IPS-20b (cell line): ENCODE results near the gene POLR3A.

Experiments used
- H3K27ac ChIP-seq: one replicate; pipeline ENCODE4 v1.5.1; 2013; ENCODE audit warnings: low read length
- H3K27me3 ChIP-seq: 2 replicates; pipeline ENCODE4 v1.6.1; 2013; ENCODE audit warnings: mild to moderate bottlenecking, low read length, inconsistent platforms; ENCODE audit not compliant: insufficient read depth
- H3K36me3 ChIP-seq: 2 replicates; pipeline ENCODE4 v1.6.1; 2013; ENCODE audit warnings: low read depth, mild to moderate bottlenecking, inconsistent platforms, low read length, moderate library complexity; ENCODE audit not compliant: insufficient read depth
- H3K4me1 ChIP-seq: 2 replicates; pipeline ENCODE4 v1.6.1; 2013; ENCODE audit warnings: mild to moderate bottlenecking, control low read depth, inconsistent platforms, low read length, moderate library complexity; ENCODE audit not compliant: insufficient read depth
- H3K4me3 ChIP-seq: 2 replicates; pipeline ENCODE4 v1.5.1; 2013; ENCODE audit warnings: mild to moderate bottlenecking, low read length, inconsistent platforms
- H3K9ac ChIP-seq: 2 replicates; pipeline ENCODE4 v1.6.1; 2013; ENCODE audit warnings: low read depth, mild to moderate bottlenecking, inconsistent platforms, low read length, moderate library complexity
- H3K9me3 ChIP-seq: 2 replicates; pipeline ENCODE4 v1.6.1; 2013; ENCODE audit warnings: mild to moderate bottlenecking, low read depth, low read length, inconsistent platforms; ENCODE audit not compliant: insufficient read depth

POLR3A gene

GRCh38 chr10:77959887-77960455, 69.3 kb downstream of the POLR3A start:
- no peak overlapping the region for H3K4me3 ChIP-seq
- no peak overlapping the region for H3K9ac ChIP-seq
- H3K27me3 ChIP-seq = no peaks in the 10 kb centered on the region
- no peaks in the 10 kb centered on the region for H3K4me1 ChIP-seq
- peaks cover 11% of the 10 kb centered on the region for H3K9me3 ChIP-seq
- no peaks in the 10 kb centered on the region for H3K36me3 ChIP-seq
- no peak overlapping the region for H3K27ac ChIP-seq

DNA sequence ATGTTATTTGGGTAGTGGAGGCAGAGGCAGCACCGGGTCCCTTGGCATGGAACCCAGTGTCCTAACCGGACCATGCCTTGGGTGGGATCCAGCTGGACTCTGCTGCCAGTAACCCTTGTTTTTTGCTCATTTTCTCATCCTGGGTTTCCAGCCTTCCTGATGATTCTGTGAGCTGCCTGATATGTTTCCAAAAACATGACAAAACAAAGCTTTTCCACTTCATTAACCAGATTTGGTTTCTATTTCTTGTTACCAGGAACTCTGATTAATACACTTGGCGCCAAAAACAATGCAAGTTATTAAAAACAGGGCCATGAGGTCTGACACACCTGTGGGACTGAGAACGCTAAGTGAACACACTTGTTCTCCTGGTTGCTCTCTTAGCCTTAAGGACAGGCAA, 69.9 kb downstream of the POLR3A start:
- no peaks in the 10 kb centered on the region for H3K36me3 ChIP-seq
- no peak overlapping the region for H3K27ac ChIP-seq
- no peaks in the 10 kb centered on the region for H3K27me3 ChIP-seq
- H3K9ac ChIP-seq = no peak overlapping the region
- peaks cover 10% of the 10 kb centered on the region for H3K9me3 ChIP-seq
- no peak overlapping the region for H3K4me3 ChIP-seq
- H3K4me1 ChIP-seq = no peaks in the 10 kb centered on the region

DNA sequence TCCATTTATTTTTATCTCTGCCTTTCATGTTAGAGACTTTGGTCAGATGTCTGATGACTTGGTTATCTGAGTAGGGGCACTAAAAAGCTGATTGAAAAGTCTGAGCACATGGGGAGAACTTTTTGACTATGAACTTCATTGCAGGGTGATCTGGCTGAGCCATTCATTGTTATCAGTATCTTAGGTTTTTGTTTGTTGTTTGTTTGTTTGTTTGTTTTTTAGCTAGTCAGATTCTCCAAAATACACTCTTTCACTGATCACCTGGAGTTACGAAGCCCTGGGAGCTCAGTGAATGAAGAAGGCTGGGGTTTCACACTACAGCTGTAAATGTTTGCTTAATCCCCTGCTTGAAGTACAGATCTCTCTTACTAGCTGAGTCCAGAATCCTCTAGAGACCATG, 74.2 kb downstream of the POLR3A start:
- Histone ChIP-seq H3K27ac (no peak overlapping the region), H3K9me3 (peaks cover 9% of the 10 kb centered on the region), H3K27me3 (no peaks in the 10 kb centered on the region), H3K4me3 (no peak overlapping the region), H3K9ac (no peak overlapping the region), H3K36me3 (no peaks in the 10 kb centered on the region), H3K4me1 (no peaks in the 10 kb centered on the region)

GRCh38 chr10:77949167-77949566, 80.1 kb downstream of the POLR3A start:
- Histone ChIP-seq H3K4me1 (peaks cover 9% of the 10 kb centered on the region; the same call in 1 of the 2 replicates), H3K27ac (peak overlapping the region; percentile 44), H3K36me3 (no peaks in the 10 kb centered on the region), H3K27me3 (no peaks in the 10 kb centered on the region), H3K9me3 (peaks cover 9% of the 10 kb centered on the region), H3K9ac (peak overlapping the region; percentile 55; the same call in 1 of the 2 replicates), H3K4me3 (peak overlapping the region; percentile 27; the same call in 1 of the 2 replicates)

DNA sequence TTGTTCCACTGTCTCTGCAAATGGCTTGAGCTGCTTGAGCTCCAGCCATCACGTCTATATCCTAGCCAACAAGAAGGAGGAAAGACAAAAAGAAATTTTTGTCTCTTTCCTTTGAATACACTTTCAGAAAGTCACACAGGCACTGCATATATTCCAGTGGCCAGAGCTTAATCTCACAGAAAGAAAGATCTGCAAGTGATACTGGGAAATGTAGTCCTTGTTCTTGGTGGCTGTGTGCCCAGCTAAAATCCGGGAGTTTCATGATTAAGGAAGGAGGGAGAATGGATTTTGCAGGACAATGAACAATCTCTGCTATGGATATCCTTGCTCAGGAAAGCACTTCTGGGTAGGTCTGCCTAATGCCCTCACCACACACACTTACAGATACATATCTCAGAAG, 83.2 kb downstream of the POLR3A start:
- H3K9ac ChIP-seq = no peak overlapping the region
- H3K36me3 ChIP-seq = no peaks in the 10 kb centered on the region
- no peaks in the 10 kb centered on the region for H3K27me3 ChIP-seq
- H3K4me3 ChIP-seq = no peak overlapping the region
- H3K9me3 ChIP-seq = peaks cover 7% of the 10 kb centered on the region; the same call in 1 of the 2 replicates
- H3K4me1 ChIP-seq = peaks cover 9% of the 10 kb centered on the region; the same call in 1 of the 2 replicates
- H3K27ac ChIP-seq = no peak overlapping the region

DNA sequence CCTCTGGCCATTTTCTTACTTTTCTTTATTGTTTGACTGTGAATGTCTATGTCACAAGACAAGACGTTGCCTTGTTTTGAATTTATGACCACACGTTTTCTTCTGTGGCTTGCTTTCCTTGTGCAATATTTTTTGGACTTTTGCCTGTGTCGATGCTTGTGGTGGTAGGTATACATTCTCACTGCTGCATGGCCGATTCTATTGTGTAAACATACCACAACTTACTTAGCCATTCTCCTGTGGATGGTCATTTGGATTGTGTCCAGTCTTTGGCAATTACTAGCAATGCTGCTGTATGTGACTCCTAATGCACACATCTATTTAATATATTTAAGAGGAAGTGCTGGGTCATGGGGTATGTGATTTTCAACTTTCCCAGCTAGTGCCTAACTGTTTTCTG, 84.8 kb downstream of the POLR3A start:
- no peak overlapping the region for H3K4me3 ChIP-seq
- H3K27me3 ChIP-seq = no peaks in the 10 kb centered on the region
- no peak overlapping the region for H3K27ac ChIP-seq
- peaks cover 6% of the 10 kb centered on the region; the same call in 1 of the 2 replicates for H3K4me1 ChIP-seq
- no peaks in the 10 kb centered on the region for H3K36me3 ChIP-seq
- H3K9ac ChIP-seq = no peak overlapping the region
- H3K9me3 ChIP-seq = no peaks in the 10 kb centered on the region

DNA sequence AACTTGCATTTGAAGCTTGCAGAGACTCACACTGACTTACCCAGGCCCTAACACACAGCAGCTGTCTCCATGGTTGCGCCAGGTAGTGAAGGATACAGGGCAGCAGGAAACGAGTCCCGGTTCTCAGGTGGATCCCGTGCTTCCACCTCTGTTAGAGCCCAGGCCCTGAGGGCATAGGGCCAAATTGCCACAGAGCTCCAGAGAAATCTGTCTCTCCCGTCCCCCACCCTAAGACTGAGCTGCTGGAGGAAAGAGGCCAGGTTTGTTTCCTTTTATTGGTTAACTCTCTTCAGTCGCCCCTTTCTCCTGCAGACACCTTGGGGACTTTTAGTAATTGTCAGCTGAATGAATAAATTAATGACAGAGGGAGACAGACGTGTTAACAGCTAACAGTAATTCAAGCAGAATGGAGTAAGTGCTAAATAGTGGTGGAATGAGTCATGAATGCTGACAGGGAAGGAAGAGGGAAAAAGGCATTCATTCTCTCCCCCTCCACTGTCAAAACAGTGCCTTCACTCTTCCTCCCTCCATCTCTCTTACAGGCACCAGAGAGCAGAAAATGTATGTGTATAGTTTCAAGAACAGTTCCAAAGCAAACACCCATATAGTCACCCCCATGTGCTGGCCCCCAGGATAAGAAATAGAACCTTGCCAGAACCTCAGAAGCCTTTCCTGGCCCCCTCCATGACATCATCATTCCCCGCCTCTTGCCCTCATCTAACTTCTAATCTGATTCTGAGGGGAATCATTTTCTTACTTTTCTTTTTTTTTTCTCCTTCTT, 86.0 kb downstream of the POLR3A start:
- Histone ChIP-seq H3K9ac (peak overlapping the region; percentile 5; the same call in 1 of the 2 replicates), H3K4me1 (no peaks in the 10 kb centered on the region), H3K36me3 (no peaks in the 10 kb centered on the region), H3K4me3 (no peak overlapping the region), H3K9me3 (no peaks in the 10 kb centered on the region), H3K27ac (no peak overlapping the region), H3K27me3 (no peaks in the 10 kb centered on the region)

GRCh38 chr10:77941790-77942189, 87.5 kb downstream of the POLR3A start:
- H3K27me3 ChIP-seq = no peaks in the 10 kb centered on the region
- no peak overlapping the region for H3K9ac ChIP-seq
- no peak overlapping the region for H3K4me3 ChIP-seq
- no peaks in the 10 kb centered on the region for H3K4me1 ChIP-seq
- H3K9me3 ChIP-seq = no peaks in the 10 kb centered on the region
- H3K36me3 ChIP-seq = no peaks in the 10 kb centered on the region
- no peak overlapping the region for H3K27ac ChIP-seq

GRCh38 chr10:77940627-77941026, 88.7 kb downstream of the POLR3A start:
- H3K27me3 ChIP-seq = no peaks in the 10 kb centered on the region
- H3K4me1 ChIP-seq = no peaks in the 10 kb centered on the region
- no peaks in the 10 kb centered on the region for H3K9me3 ChIP-seq
- H3K9ac ChIP-seq = no peak overlapping the region
- no peak overlapping the region for H3K27ac ChIP-seq
- H3K4me3 ChIP-seq = no peak overlapping the region
- H3K36me3 ChIP-seq = no peaks in the 10 kb centered on the region

- Histone ChIP-seq H3K4me1 (no peaks in the 10 kb centered on the region), H3K36me3 (no peaks in the 10 kb centered on the region), H3K9me3 (no peaks in the 10 kb centered on the region), H3K27ac (no peak overlapping the region), H3K27me3 (no peaks in the 10 kb centered on the region), H3K9ac (no peak overlapping the region), H3K4me3 (no peak overlapping the region)
These were observed 89.1 kb downstream of the POLR3A start for GRCh38 chr10:77940225-77940624.

- Histone ChIP-seq H3K9ac (no peak overlapping the region), H3K4me3 (no peak overlapping the region), H3K27me3 (no peaks in the 10 kb centered on the region), H3K4me1 (no peaks in the 10 kb centered on the region), H3K9me3 (no peaks in the 10 kb centered on the region), H3K36me3 (no peaks in the 10 kb centered on the region), H3K27ac (no peak overlapping the region)
These were observed 89.7 kb downstream of the POLR3A start for GRCh38 chr10:77939561-77940001.
